ENCODE measurements around the gene CNPPD1. TPM values are rescaled to one million over a fixed set of nuclear protein-coding genes. Genes with fewer than 3 reads are reported as not detected.
A peak's percentile ranks its signal among the peaks of the same experiment; 100 is the strongest.
"Not testable (repeated sequence)": the region's sequence is repeated elsewhere in the genome, so short reads cannot be mapped to it uniquely, and the experiment has no call there.

The CNPPD1 gene
- total RNA-seq, 1 experiment from 2014 or later: 43.4 TPM

GRCh38 chr2:219207884-219208740 is 31.4 kb upstream of the CNPPD1 start:
- peak; percentile 61 for DNase-seq (ENCODE audit: low read depth)

- DNase-seq (ENCODE audit: low read depth): no peak
These were observed 30.6 kb upstream of the CNPPD1 start for GRCh38 chr2:219207134-219207883.

- peak; percentile 89 for DNase-seq (ENCODE audit: low read depth)
These were observed 29.8 kb upstream of the CNPPD1 start, which contains the start of gene ZFAND2B for GRCh38 chr2:219206328-219207133. ZFAND2B (plus strand) TSS chr2:219206782; CDS start chr2:219206988, 206 bp downstream.

DNA sequence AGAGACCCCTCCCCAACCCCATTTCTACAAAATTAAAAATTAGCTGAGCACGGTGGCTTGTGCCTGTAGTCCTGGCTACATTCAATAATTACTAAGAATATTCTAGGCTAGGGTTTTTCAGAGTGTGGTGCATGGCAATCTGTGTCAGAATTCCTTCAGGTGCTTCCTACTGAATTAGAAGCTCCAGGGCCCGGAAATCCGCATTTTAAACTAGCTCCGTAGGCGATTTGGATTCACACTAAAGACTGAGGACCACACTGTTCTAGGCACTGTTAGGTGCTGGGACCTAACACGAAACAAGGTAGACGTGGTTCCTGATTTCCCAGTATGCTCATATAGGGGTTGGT is 29.2 kb upstream of the CNPPD1 start:
- DNase-seq (ENCODE audit: low read depth): no peak

- DNase-seq (ENCODE audit: low read depth): no peak
These were observed 28.4 kb upstream of the CNPPD1 start for GRCh38 chr2:219205165-219205538.

- no peak for DNase-seq (ENCODE audit: low read depth)
These were observed 27.9 kb upstream of the CNPPD1 start for GRCh38 chr2:219204425-219205164.

- not testable (repeated sequence) for DNase-seq (ENCODE audit: low read depth)
These were observed 24.6 kb upstream of the CNPPD1 start for GRCh38 chr2:219201331-219201730.

- DNase-seq (ENCODE audit: low read depth): not testable (repeated sequence)
These were observed 24.0 kb upstream of the CNPPD1 start for GRCh38 chr2:219200502-219201326.

- no peak for DNase-seq (ENCODE audit: low read depth)
These were observed 22.9 kb upstream of the CNPPD1 start for GRCh38 chr2:219199470-219200211.

DNA sequence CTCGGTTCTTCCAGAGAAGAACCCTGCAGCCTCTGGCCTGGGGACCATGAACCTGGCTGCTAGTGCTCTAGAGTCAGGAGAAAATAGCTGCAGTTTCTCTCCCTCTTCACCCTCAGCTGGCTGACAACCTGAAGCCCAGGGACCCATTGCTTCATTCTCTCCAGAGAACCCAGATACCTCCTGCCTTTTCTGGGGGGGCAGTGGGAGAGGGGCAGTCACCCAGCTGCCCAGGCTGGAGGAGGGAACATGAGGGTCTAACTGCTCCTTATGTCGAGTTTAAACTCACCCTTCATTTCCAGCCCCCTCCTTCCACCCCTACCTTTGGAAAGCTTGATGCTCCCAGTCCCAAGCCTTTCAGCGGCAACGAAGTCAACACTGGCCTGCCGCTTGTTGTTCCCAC is 22.2 kb upstream of the CNPPD1 start:
- no peak for DNase-seq (ENCODE audit: low read depth)

DNA sequence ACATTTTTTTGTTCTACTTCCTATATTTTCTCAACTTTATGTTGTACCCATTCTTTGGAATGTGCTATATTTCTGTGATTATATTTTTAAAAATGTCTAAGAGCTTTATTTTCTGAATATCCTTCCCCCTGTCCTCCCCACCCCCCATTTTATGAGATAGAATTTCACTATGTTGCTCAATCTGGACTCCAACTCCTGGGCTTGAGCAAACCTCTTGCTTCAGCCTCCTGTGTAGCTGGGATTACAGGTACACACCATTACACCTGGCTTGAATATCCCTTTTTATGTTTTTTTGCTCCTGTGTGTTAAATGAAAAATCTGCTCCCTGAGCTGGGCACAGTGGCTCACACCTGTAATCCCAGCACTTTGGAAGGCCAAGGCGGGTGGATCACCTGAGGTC is 20.7 kb upstream of the CNPPD1 start:
- no peak for DNase-seq (ENCODE audit: low read depth)

DNA sequence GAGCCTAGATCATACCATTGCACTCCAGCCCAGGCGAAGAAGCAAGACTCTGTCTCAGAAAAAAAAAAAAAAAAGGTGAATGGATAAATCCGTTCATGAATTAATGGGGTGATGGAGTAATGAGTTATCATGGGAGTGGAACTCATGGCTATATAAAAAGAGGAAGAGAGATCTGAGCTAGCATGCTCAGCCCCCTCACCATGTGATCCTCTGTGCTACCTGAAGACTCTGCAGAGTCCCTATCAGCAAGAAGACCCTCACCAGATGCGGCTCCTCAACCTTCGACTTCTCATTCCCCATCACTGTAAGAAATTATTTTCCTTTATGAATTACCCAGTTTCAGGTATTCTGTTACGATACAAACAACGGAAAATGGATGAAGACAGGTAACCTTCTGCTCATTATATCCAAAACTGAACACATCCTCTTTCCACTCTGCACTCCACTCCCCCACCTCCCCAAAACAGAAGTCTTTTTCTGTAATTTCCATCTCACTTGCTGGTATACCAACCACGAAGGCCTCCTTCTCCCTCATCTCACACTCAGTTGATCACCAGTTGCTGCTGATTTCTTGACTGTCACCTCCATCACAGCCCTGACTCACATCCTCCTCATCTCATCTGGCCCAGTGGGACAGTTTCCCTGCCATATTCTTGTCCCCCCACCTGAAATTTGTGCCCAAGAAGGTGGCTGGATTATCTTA is 10.2 kb upstream of the CNPPD1 start:
- no peak for DNase-seq (ENCODE audit: low read depth)

DNA sequence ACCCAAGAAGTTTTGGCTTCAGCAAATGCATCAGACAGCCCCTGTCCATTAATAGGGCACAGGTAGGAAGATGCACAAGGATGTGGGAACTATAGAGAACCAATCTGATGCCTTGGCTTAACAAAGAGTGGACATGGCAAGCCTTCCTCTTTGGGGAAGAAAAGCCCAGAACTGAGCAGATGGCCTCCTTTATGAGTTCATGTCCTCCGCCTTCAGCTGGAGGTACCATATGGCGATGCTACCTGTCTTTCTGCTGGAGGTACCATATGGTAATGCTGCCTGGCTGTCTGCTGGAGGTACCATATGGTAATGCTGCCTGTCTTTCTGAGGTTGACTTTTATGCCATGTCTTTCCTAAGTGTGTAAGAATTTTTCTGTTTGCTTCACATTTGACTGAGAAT is 7.4 kb upstream of the CNPPD1 start:
- no peak for DNase-seq (ENCODE audit: low read depth)

DNA sequence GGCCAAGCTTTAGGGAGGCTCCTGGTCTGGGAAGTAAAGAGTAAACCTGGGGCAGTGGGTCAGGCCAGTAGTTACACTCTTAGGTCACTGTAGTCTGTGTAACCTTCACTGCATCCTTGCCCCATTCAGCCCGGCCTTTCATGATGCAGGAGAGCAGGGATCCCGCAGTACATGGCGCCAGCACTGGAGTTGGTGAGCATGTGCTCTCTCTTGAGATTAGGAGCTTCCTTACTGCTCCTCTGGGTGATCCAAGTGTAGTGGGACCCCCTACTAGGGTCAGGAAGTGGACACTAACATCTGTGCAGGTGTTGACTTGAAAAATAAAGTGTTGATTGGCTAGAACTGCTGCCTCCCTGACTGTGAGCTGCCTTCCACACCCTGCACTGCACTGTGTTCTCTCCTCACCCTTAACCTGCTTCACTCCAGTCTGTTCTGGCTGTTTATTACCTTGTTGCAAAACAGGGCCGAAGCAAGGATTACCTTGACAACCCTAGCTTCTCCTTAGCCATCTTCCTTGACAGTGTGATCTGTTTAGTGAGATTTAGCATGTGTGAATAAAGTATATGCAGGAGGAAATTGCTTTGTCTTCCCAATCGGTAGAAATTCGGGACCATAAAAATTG is 6.5 kb upstream of the CNPPD1 start:
- DNase-seq (ENCODE audit: low read depth): no peak

DNA sequence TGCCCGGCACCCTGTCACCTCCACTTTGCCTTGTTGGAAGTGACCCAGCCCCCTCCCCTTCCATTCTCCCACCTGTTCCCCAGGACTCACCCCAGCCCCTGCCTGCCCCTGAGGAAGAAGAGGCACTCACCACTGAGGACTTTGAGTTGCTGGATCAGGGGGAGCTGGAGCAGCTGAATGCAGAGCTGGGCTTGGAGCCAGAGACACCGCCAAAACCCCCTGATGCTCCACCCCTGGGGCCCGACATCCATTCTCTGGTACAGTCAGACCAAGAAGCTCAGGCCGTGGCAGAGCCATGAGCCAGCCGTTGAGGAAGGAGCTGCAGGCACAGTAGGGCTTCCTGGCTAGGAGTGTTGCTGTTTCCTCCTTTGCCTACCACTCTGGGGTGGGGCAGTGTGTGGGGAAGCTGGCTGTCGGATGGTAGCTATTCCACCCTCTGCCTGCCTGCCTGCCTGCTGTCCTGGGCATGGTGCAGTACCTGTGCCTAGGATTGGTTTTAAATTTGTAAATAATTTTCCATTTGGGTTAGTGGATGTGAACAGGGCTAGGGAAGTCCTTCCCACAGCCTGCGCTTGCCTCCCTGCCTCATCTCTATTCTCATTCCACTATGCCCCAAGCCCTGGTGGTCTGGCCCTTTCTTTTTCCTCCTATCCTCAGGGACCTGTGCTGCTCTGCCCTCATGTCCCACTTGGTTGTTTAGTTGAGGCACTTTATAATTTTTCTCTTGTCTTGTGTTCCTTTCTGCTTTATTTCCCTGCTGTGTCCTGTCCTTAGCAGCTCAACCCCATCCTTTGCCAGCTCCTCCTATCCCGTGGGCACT is 5.8 kb upstream of the CNPPD1 start:
- no peak for DNase-seq (ENCODE audit: low read depth)

GRCh38 chr2:219181531-219181930 is 4.8 kb upstream of the CNPPD1 start:
- no peak for DNase-seq (ENCODE audit: low read depth)

DNA sequence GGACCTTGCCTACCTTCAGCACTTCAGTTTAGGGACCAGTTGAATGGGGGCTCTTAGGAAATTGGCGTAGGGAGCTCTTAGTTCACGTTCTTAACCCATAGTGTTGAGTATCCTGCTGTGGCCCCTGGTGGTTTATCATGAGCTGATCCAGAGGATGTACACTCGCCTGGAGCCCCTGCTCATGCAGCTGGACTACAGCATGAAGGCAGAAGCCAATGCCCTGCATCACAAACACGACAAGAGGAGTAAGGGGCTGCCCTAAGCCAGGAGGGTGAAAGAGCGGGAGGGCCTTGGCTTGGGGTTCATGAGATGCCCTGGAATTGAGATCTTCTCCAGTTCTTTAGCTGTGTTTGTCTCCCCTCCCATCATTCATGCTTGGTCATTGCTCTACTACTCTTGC is 4.2 kb upstream of the CNPPD1 start:
- DNase-seq (ENCODE audit: low read depth): no peak

All from M059J (cell line).